ENCODE results near the gene OPN1LW.

The OPN1LW gene

DNA sequence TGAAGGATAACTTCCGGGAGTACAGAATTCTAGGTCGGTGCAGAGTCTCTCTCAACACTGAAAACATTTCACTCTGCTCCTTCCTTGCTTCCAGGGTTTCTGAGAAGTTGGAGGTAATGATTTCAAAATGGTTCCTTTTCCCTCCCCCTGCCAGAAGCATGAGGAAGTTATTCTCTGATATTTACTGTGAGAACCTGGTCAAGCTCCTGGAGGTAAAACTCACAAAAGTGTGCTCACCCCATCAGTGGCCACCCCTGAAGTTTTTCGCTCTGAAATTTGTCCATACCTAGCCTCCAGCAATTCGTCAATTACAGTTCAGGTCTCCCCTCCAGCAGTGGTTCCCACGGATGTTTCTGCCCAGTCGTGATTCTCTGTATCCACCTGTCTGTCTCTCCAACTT lies 30.3 kb upstream of the OPN1LW start:
- DNase-seq = no peak
- Histone ChIP-seq H3K4me3 (ENCODE audit: low read depth, low read length) (no peak overlapping the region), H3K36me3 (no peaks in the 10 kb centered on the region), H3K9me3 (no peaks in the 10 kb centered on the region), H3K27me3 (no peaks in the 10 kb centered on the region), H3K4me1 (no peaks in the 10 kb centered on the region; the same call in 1 of the 2 replicates)
- TF ChIP-seq, protein P1, sequence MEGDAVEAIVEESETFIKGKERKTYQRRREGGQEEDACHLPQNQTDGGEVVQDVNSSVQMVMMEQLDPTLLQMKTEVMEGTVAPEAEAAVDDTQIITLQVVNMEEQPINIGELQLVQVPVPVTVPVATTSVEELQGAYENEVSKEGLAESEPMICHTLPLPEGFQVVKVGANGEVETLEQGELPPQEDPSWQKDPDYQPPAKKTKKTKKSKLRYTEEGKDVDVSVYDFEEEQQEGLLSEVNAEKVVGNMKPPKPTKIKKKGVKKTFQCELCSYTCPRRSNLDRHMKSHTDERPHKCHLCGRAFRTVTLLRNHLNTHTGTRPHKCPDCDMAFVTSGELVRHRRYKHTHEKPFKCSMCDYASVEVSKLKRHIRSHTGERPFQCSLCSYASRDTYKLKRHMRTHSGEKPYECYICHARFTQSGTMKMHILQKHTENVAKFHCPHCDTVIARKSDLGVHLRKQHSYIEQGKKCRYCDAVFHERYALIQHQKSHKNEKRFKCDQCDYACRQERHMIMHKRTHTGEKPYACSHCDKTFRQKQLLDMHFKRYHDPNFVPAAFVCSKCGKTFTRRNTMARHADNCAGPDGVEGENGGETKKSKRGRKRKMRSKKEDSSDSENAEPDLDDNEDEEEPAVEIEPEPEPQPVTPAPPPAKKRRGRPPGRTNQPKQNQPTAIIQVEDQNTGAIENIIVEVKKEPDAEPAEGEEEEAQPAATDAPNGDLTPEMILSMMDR (IDR thresholded peaks at IDR 0.05; ENCODE audit: low read depth, low read length) = no peak

- TF ChIP-seq, protein P1 (IDR thresholded peaks at IDR 0.05; ENCODE audit: low read depth, low read length) = no peak
- DNase-seq = no peak
- no peaks in the 10 kb centered on the region for H3K36me3 ChIP-seq
- no peak overlapping the region for H3K4me3 ChIP-seq (ENCODE audit: low read depth, low read length)
- no peaks in the 10 kb centered on the region; the same call in 1 of the 2 replicates for H3K4me1 ChIP-seq
- no peaks in the 10 kb centered on the region for H3K27me3 ChIP-seq
- H3K9me3 ChIP-seq = no peaks in the 10 kb centered on the region
Measured at GRCh38 chrX:154114652-154115051, 29.4 kb upstream of the OPN1LW start.

DNA sequence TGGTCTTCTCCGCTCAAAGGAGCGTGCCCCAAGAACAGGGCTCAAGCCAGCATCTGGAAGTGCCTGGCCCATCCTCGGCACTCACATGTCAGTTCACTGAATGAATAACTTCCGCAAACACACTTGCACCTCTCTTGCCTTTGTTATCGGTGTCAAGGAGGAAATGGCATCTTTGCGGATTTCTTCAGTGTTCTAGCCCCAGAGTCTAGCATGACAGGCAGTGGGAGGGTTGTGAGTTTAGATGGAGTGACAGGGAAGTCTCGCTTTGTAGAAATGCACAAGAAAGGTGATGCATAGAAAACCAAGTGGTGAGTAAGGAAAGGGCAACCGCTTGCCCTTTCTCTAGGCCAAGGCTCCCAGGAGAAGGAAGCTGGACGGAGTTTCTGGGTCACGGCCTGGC lies 29.0 kb upstream of the OPN1LW start:
- TF ChIP-seq, protein P1 (IDR thresholded peaks at IDR 0.05; ENCODE audit: low read depth, low read length) = no peak
- Histone ChIP-seq H3K4me3 (ENCODE audit: low read depth, low read length) (no peak overlapping the region), H3K9me3 (no peaks in the 10 kb centered on the region)

DNA sequence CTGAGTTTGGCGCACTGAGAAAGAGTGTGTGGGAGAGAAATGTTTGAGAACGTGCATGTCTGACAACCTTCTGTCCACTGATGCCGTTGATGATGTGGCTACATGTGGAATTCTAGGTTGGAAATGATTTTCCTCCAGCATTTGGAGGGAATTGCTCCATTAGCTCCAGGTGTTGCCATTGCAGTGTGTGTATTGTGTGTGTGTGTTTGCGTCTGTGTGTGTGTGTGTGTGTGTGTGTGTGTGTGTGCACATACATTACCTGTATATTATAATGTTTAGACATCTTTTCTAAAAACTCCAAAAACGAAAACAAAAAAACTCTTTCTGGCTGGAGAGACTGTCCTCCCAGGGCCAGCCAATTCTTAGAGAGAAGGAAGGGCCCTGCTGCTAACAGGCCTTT lies 28.3 kb upstream of the OPN1LW start:
- H3K27me3 ChIP-seq = no peaks in the 10 kb centered on the region
- no peak for DNase-seq
- no peaks in the 10 kb centered on the region for H3K36me3 ChIP-seq
- TF ChIP-seq, protein P1 (IDR thresholded peaks at IDR 0.05; ENCODE audit: low read depth, low read length) = no peak
- no peaks in the 10 kb centered on the region; the same call in 1 of the 2 replicates for H3K4me1 ChIP-seq
- no peak overlapping the region for H3K4me3 ChIP-seq (ENCODE audit: low read depth, low read length)
- H3K9me3 ChIP-seq = no peaks in the 10 kb centered on the region

More for the DNA sequence above, 29.0 kb upstream of the OPN1LW start:
- Histone ChIP-seq H3K27me3 (no peaks in the 10 kb centered on the region), H3K4me1 (no peaks in the 10 kb centered on the region; the same call in 1 of the 2 replicates), H3K36me3 (no peaks in the 10 kb centered on the region)
- no peak for DNase-seq

- Histone ChIP-seq H3K4me3 (ENCODE audit: low read depth, low read length) (no peak overlapping the region), H3K27me3 (no peaks in the 10 kb centered on the region), H3K36me3 (no peaks in the 10 kb centered on the region), H3K9me3 (no peaks in the 10 kb centered on the region), H3K4me1 (no peaks in the 10 kb centered on the region; the same call in 1 of the 2 replicates)
- TF ChIP-seq, protein P1 (IDR thresholded peaks at IDR 0.05; ENCODE audit: low read depth, low read length) = no peak
- DNase-seq = peak; percentile 28
Measured at GRCh38 chrX:154116426-154117211, 27.4 kb upstream of the OPN1LW start.

- no peak for DNase-seq
- TF ChIP-seq, protein P1 (IDR thresholded peaks at IDR 0.05; ENCODE audit: low read depth, low read length) = no peak
- H3K4me3 ChIP-seq (ENCODE audit: low read depth, low read length) = no peak overlapping the region
- no peaks in the 10 kb centered on the region for H3K27me3 ChIP-seq
- no peaks in the 10 kb centered on the region; the same call in 1 of the 2 replicates for H3K4me1 ChIP-seq
- H3K36me3 ChIP-seq = no peaks in the 10 kb centered on the region
- no peaks in the 10 kb centered on the region for H3K9me3 ChIP-seq
Measured at GRCh38 chrX:154117566-154117965, 26.5 kb upstream of the OPN1LW start.
